Stomach (tissue), 4 donors: ENCODE measurements around the gene FOXO3.

Experiments used
- EP300 ChIP-seq: sonication (generic); formaldehyde crosslinking; IDR thresholded peaks from one replicate; pipeline ENCODE4 v1.6.1; 2017; ENCODE audit warnings: antibody characterized with exemption
- POLR2A ChIP-seq, 4 donors: fragments of 450-650 bp; IDR thresholded peaks; one replicate each; pipeline ENCODE4 v1.6.1; 2016; ENCODE audit warnings: antibody characterized with exemption in 4 of 4, control low read depth in 2 of 4, mild to moderate bottlenecking in 1 of 4, moderate library complexity in 1 of 4

- TF ChIP-seq POLR2A (IDR thresholded peaks at IDR 0.05): no peak
- no peak for TF ChIP-seq EP300
These were observed 52.1 kb downstream of the FOXO3 start for GRCh38 chr6:108612852-108613251.
